ENCODE results near the gene PCGF1.
A peak's percentile ranks its signal among the peaks of the same experiment; 100 is the strongest.
"Not testable (repeated sequence)": the region's sequence is repeated elsewhere in the genome, so short reads cannot be mapped to it uniquely, and the experiment has no call there.

Gene PCGF1

GRCh38 chr2:74472086-74472944, 35.2 kb downstream of the PCGF1 start, which contains the start of gene MRPL53:
MRPL53 (minus strand) TSS chr2:74472680; CDS start chr2:74472660, 20 bp downstream.
- peak; percentile 88 for DNase-seq (ENCODE audit: low read depth)

DNA sequence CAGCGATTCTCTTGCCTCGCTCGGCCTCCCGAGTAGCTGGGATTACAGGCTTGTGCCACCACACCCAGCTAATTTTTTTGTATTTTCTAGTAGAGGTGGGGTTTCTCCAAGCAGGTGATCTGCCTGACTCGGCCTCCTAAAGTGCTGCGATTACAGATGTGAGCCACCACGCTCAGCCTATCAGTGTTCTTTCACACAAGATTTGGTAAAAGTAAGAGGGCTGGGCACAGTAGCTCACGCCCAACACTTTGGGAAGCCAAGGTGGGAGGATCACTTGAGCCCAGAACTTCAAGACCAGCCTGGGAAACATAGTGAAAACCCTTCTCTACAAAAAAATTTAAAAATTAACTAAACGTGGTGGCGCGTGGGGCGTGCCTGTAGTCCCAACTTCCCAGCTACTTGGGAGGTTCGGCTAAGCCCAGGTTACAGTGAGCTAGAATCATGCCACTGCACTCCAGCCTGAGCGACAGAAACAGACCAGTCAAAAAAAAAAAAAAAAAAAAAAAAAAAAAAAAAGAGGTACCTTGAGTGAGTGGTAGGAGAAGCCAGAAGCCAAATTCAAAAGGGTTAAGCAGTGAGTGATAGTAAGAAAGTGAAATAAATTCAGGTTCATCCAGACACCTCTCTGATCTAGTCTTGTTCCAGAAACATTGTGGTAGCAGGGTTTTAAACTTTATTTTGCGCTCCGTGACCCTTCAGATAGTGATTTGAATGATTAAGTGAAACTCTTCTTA, 36.0 kb downstream of the PCGF1 start:
- DNase-seq (ENCODE audit: low read depth) = no peak

GRCh38 chr2:74470742-74471141, 36.8 kb downstream of the PCGF1 start:
- DNase-seq (ENCODE audit: low read depth) = not testable (repeated sequence)

- no peak for DNase-seq (ENCODE audit: low read depth)
Measured at GRCh38 chr2:74464406-74464805, 43.1 kb downstream of the PCGF1 start.

GRCh38 chr2:74462786-74463105, 44.7 kb downstream of the PCGF1 start:
- no peak for DNase-seq (ENCODE audit: low read depth)

GRCh38 chr2:74462054-74462785, 45.3 kb downstream of the PCGF1 start:
- no peak for DNase-seq (ENCODE audit: low read depth)

GRCh38 chr2:74461187-74462053, 46.1 kb downstream of the PCGF1 start:
- no peak for DNase-seq (ENCODE audit: low read depth)

DNA sequence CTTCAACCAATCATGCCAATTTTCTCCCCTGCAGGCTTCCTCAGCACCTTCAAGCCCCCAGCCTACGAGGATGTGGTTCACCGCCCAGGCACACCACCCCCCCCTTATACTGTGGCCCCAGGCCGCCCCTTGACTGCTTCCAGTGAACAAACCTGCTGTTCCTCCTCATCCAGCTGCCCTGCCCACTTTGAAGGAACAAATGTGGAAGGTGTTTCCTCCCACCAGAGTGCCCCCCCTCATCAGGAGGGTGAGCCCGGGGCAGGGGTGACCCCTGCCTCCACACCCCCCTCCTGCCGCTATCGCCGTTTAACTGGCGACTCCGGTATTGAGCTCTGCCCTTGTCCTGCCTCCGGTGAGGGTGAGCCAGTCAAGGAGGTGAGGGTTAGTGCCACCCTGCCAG, 47.3 kb downstream of the PCGF1 start:
- not testable (repeated sequence) for DNase-seq (ENCODE audit: low read depth)

DNA sequence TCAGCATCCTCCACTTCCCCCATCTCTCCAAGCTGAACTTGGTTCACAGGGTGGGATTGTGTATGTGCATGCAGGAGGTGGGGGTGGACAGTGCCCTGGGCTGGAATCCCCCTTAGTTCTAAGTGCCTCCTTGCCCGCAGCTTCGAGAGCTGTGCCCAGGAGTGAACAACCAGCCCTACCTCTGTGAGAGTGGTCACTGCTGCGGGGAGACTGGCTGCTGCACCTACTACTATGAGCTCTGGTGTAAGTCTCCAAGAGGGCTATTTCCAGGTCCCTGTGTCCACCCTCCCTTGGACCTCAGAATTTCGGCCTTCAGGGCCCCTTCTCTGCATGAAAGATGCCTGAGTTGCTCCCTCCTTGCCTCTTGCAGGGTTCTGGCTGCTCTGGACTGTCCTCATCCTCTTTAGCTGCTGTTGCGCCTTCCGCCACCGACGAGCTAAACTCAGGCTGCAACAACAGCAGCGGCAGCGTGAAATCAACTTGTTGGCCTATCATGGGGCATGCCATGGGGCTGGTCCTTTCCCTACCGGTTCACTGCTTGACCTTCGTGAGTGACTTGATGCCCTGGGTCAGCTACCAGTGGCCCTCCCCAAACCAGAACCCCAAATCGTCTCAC, 47.9 kb downstream of the PCGF1 start:
- not testable (repeated sequence) for DNase-seq (ENCODE audit: low read depth)

GRCh38 chr2:74458938-74459363, 48.5 kb downstream of the PCGF1 start:
- no peak for DNase-seq (ENCODE audit: low read depth)

GRCh38 chr2:74458132-74458937, 49.2 kb downstream of the PCGF1 start, which contains the start of gene WBP1:
WBP1 (plus strand) TSS chr2:74458438; CDS start chr2:74458603, 165 bp downstream.
- DNase-seq (ENCODE audit: low read depth) = peak; percentile 96

DNA sequence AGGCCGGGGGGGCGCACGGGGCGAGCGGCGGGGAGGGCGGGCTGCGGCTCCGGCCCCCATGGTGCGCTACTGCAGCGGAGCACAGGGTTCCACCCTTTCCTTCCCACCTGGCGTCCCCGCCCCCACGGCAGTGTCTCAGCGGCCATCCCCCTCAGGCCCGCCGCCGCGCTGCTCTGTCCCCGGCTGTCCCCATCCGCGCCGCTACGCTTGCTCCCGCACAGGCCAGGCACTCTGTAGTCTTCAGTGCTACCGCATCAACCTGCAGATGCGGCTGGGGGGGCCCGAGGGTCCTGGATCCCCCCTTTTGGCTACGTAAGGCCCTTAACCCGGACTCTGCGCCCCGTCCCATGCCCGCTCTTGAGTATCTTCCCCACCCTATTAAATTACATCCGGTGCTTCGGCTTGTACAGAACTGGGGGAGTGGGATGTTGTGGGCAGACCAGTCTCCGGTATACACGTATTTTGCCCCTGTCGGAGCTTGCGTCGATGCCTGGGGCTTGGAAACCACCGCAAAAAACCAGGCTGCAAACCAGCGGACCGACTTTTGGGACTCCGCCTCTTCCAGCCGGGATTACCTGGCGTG, 49.9 kb downstream of the PCGF1 start:
- peak; percentile 83 for DNase-seq (ENCODE audit: low read depth)

DNA sequence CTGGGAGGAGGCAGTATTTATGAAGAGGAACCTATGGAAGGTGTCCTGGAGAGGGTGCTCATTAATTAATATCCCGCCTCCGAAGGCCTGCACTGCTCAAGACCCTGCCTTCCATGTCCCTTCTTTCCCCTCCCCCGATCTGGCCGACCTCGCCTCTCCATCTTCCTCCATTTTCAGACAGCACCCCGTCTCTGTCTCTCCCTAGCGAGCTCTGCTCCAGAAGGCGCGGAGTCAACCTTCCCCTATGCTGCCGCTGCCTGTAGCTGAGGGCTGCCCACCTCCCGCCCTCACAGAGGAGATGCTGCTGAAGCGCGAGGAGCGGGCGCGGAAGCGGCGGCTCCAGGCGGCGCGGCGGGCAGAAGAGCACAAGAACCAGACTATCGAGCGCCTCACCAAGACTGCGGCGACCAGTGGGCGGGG, 50.4 kb downstream of the PCGF1 start:
- no peak for DNase-seq (ENCODE audit: low read depth)

Measured in stimulated activated CD8-positive, alpha-beta memory T cell treated with anti-CD3 and anti-CD28 coated beads, Interleukin-12 subunit alpha, Interleukin-12 subunit beta, amount 100 ng/mL, for 4 hours (primary cell).